DND-41 (cell line): ENCODE measurements around the gene TUBA3C.

Source experiments
- CTCF ChIP-seq: IDR thresholded peaks from 2 replicates; pipeline ENCODE4 v1.5.1; 2012; ENCODE audit warnings: borderline replicate concordance, low read length, moderate library complexity, mild to moderate bottlenecking; ENCODE audit not compliant: poor library complexity, severe bottlenecking; ENCODE audit errors: extremely low read depth
- EZH2 ChIP-seq: IDR thresholded peaks from 3 replicates; pipeline ENCODE4 v1.6.1; 2012; ENCODE audit warnings: borderline replicate concordance, low read depth, mild to moderate bottlenecking, moderate library complexity, low read length, inconsistent platforms; ENCODE audit not compliant: severe bottlenecking

GRCh38 chr13:19183676-19184075 lies 2.1 kb upstream of the TUBA3C start:
- TF ChIP-seq CTCF = no peak
- TF ChIP-seq EZH2 = no peak
